Panc1 (cell line): ENCODE data around the gene PTRH2. TPM values are rescaled to one million over a fixed set of nuclear protein-coding genes. Genes with fewer than 3 reads are reported as not detected.

Source experiments
- ATAC-seq: fragments of 200-7000 bp; cut with Tn5 transposase; 2 replicates; pipeline ENCODE4 v1.9.1; 2020; ENCODE audit warnings: mild to moderate bottlenecking, moderate library complexity
- BruUV-seq: library from RNA; stranded (reverse); fragments of 400-500 nt; replicated peaks from 2 replicates; lab custom pipeline; 2021; lab: Mats Ljungman, UMichigan
- CTCF ChIA-PET: fragments of 300-600 bp; sonication (Branson Sonifier 250); formaldehyde crosslinking; loops from one replicate; lab custom pipeline; 2022; ENCODE audit warnings: antibody characterized with exemption; lab: Charles Lee
- POLR2A ChIA-PET: fragments of 300-600 bp; sonication (Branson Sonifier 250); formaldehyde crosslinking; loops from one replicate; lab custom pipeline; 2022; ENCODE audit warnings: antibody characterized with exemption; lab: Charles Lee
- DNase-seq: peaks from one replicate; pipeline ENCODE4 v3.0.0-alpha.2; 2010; ENCODE audit warnings: low read depth, low spot score
- H3K27ac ChIP-seq: 2 replicates; pipeline ENCODE4 v1.5.1; 2011; ENCODE audit warnings: mild to moderate bottlenecking, low read length, inconsistent platforms
- H3K27me3 ChIP-seq: fragments of 200-500 bp; sonication (Bioruptor generic); 2 replicates; pipeline ENCODE4 v1.6.0; 2014; ENCODE audit warnings: low read length, inconsistent platforms; ENCODE audit not compliant: control insufficient read depth, insufficient read depth
- H3K36me3 ChIP-seq: fragments of 200-500 bp; sonication (Bioruptor generic); 2 replicates; pipeline ENCODE4 v1.5.1; 2014; ENCODE audit warnings: inconsistent platforms, mild to moderate bottlenecking, low read length, moderate library complexity; ENCODE audit not compliant: control insufficient read depth, insufficient read depth
- H3K4me1 ChIP-seq: 2 replicates; pipeline ENCODE4 v1.5.1; 2011; ENCODE audit warnings: inconsistent platforms, mild to moderate bottlenecking, low read length, moderate library complexity; ENCODE audit not compliant: control insufficient read depth, insufficient read depth
- H3K4me3 ChIP-seq, 2 experiments: 2 replicates each; pipeline ENCODE4 v1.5.1; 2011 to 2012; ENCODE audit warnings: low read depth in 2 of 2, low read length in 2 of 2, mild to moderate bottlenecking in 2 of 2, inconsistent platforms in 1 of 2, moderate library complexity in 1 of 2
- H3K9me3 ChIP-seq: fragments of 200-500 bp; sonication (Bioruptor generic); 2 replicates; pipeline ENCODE4 v1.5.1; 2014; ENCODE audit warnings: low read depth, mild to moderate bottlenecking, inconsistent platforms, low read length, moderate library complexity; ENCODE audit not compliant: control insufficient read depth, insufficient read depth
- CTCF ChIP-seq: fragments of 450-650 bp; IDR thresholded peaks from 2 replicates; pipeline ENCODE4 v1.5.1; 2017; ENCODE audit warnings: mild to moderate bottlenecking
- POLR2AphosphoS5 ChIP-seq: IDR thresholded peaks from 2 replicates; pipeline ENCODE4 v1.6.1; 2012; ENCODE audit warnings: mild to moderate bottlenecking, low read depth, low read length, moderate library complexity
- REST ChIP-seq, 2 experiments: IDR thresholded peaks; 2 replicates each; pipeline ENCODE4 v1.6.1; 2011 to 2012; ENCODE audit warnings: low read depth in 2 of 2, control low read depth in 1 of 2, low read length in 1 of 2, mild to moderate bottlenecking in 1 of 2, moderate library complexity in 1 of 2; ENCODE audit not compliant: insufficient read depth in 1 of 2
- SIN3A ChIP-seq: IDR thresholded peaks from 2 replicates; pipeline ENCODE4 v1.6.1; 2012; ENCODE audit warnings: low read depth, mild to moderate bottlenecking, low read length, moderate library complexity, borderline replicate concordance; ENCODE audit not compliant: insufficient read depth
- TCF7L2 ChIP-seq: IDR thresholded peaks from 2 replicates; pipeline ENCODE4 v1.6.1; 2011; ENCODE audit warnings: mild to moderate bottlenecking, low read depth, low read length, inconsistent platforms
- in situ Hi-C: cut with HindIII; loops from 2 replicates; pipeline ENCODE4 v1.10.0; 2016; ENCODE audit warnings: low sequenced_read_pairs, low pct_unique_long_range_greater_than_20kb
- intact Hi-C: fragments of 100-400 bp; cut with micrococcal nuclease; formaldehyde crosslinking; loops from one replicate; pipeline ENCODE4 v1.10.0; 2022; ENCODE audit not compliant: unreplicated experiment
- total RNA-seq: library from RNA; stranded (reverse); gene quantifications from one replicate; pipeline ENCODE4 v1.2.1, GENCODE V29; 2021; ENCODE audit not compliant: unreplicated experiment

The PTRH2 gene
- total RNA-seq, 1 experiment from 2014 or later, result 40.2 TPM

GRCh38 chr17:59719526-59719925 is 12.3 kb upstream of the PTRH2 start:
- no peak for TF ChIP-seq REST (IDR thresholded peaks at IDR 0.05; ENCODE audit: insufficient read depth in 1 of 2, low read depth in 2 of 2, low read length in 1 of 2)
- TF ChIP-seq TCF7L2, result no peak
- no peak for TF ChIP-seq POLR2AphosphoS5
- Histone ChIP-seq H3K27me3 (no peaks in the 10 kb centered on the region), H3K36me3 (no peaks in the 10 kb centered on the region; the same call in 1 of the 2 replicates), H3K4me1 (peaks cover 30% of the 10 kb centered on the region), H3K9me3 (no peaks in the 10 kb centered on the region), H3K4me3 (no peak overlapping the region), H3K27ac (peak overlapping the region; percentile 34)
- no peak for DNase-seq
- intact Hi-C loops (no loop called here), in situ Hi-C loops (no loop called here)
- ATAC-seq, result no peak
- BruUV-seq, result TSS peak; percentile 12
- POLR2A ChIA-PET, result no interaction called here
- CTCF ChIA-PET, result no interaction called here

GRCh38 chr17:59716427-59716826 is 9.2 kb upstream of the PTRH2 start:
- DNase-seq, result no peak
- Histone ChIP-seq H3K4me1 (peaks cover 33% of the 10 kb centered on the region), H3K4me3 (no peak overlapping the region), H3K36me3 (no peaks in the 10 kb centered on the region; the same call in 1 of the 2 replicates), H3K27me3 (no peaks in the 10 kb centered on the region), H3K27ac (0 out of 2 replicates have a peak overlapping the region, but pooled peaks have one; percentile 13), H3K9me3 (no peaks in the 10 kb centered on the region)
- ChIA-PET CTCF (no interaction called here), POLR2A (no interaction called here)
- intact Hi-C loops, result no loop called here
- in situ Hi-C loops, result no loop called here
- ATAC-seq, result no peak
- no peak for TF ChIP-seq POLR2AphosphoS5
- no peak for TF ChIP-seq CTCF
- no peak for TF ChIP-seq REST (IDR thresholded peaks at IDR 0.05; ENCODE audit: insufficient read depth in 1 of 2, low read depth in 2 of 2, low read length in 1 of 2)
- no peak for TF ChIP-seq TCF7L2
- TF ChIP-seq SIN3A, result no peak
- BruUV-seq, result no TSS peak
